Fibroblast of lung (primary cell): ENCODE measurements around the gene RIMS4.

Source experiments
- CTCF ChIP-seq, 2 donors: IDR thresholded peaks in 1 of 2; conservative IDR thresholded peaks in 1 of 2; 1 replicate in 1 of 2; 2 replicates in 1 of 2; pipeline ENCODE4 v1.5.1; 2011 to 2012; ENCODE audit warnings: low read length in 2 of 2, control low read depth in 1 of 2, inconsistent platforms in 1 of 2, low read depth in 1 of 2, mild to moderate bottlenecking in 1 of 2
- EZH2 ChIP-seq: IDR thresholded peaks from 2 replicates; pipeline ENCODE4 v1.5.1; 2012; ENCODE audit warnings: low read length, control low read depth, mild to moderate bottlenecking; ENCODE audit errors: missing control alignments

- TF ChIP-seq CTCF (conservative IDR thresholded peaks at IDR 0.05 in 1 of 2, IDR thresholded peaks at IDR 0.05 in 1 of 2; ENCODE audit: low read depth in 1 of 2, low read length in 2 of 2) = no peak
- TF ChIP-seq EZH2 = no peak
These were observed 24.8 kb upstream of the RIMS4 start for GRCh38 chr20:44835116-44835515.
